Measurements from ENCODE around the gene CDH23.

GRCh38 chr10:71811351-71811750 lies 414.6 kb downstream of the CDH23 start:
- no peak for TF ChIP-seq POLR2AphosphoS5 (IDR thresholded peaks at IDR 0.05; ENCODE audit: insufficient read depth in 1 of 2, low read depth in 1 of 2)
- TF ChIP-seq, protein P1, sequence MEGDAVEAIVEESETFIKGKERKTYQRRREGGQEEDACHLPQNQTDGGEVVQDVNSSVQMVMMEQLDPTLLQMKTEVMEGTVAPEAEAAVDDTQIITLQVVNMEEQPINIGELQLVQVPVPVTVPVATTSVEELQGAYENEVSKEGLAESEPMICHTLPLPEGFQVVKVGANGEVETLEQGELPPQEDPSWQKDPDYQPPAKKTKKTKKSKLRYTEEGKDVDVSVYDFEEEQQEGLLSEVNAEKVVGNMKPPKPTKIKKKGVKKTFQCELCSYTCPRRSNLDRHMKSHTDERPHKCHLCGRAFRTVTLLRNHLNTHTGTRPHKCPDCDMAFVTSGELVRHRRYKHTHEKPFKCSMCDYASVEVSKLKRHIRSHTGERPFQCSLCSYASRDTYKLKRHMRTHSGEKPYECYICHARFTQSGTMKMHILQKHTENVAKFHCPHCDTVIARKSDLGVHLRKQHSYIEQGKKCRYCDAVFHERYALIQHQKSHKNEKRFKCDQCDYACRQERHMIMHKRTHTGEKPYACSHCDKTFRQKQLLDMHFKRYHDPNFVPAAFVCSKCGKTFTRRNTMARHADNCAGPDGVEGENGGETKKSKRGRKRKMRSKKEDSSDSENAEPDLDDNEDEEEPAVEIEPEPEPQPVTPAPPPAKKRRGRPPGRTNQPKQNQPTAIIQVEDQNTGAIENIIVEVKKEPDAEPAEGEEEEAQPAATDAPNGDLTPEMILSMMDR (IDR thresholded peaks at IDR 0.05): no peak

Measured in vagina (tissue), 2 donors.